Adrenal gland (tissue), 12 donors: ENCODE results near the gene CNTNAP2. TPM values are rescaled to one million over a fixed set of nuclear protein-coding genes. Genes with fewer than 3 reads are reported as not detected.
A peak's percentile ranks its signal among the peaks of the same experiment; 100 is the strongest.

ENCODE experiments used
- DNase-seq, 7 donors: peaks; one replicate each; pipeline ENCODE4 v3.0.0-alpha.2; 2019 to 2020
- H3K27ac ChIP-seq, 5 donors: fragments of 200-600 bp; sonication (generic) in 4 of 5; 1 replicate in 3 of 5; 2 replicates in 2 of 5; pipeline versions ENCODE4 v1.5.1 to v1.8.0; 2016 to 2020; ENCODE audit warnings: mild to moderate bottlenecking in 1 of 5
- H3K27me3 ChIP-seq: fragments of 200-600 bp; 2 replicates; pipeline ENCODE4 v1.8.0; 2021
- H3K36me3 ChIP-seq, 2 donors: fragments of 200-600 bp; replicated peaks in 1 of 2; 1 replicate in 1 of 2; 2 replicates in 1 of 2; pipeline versions ENCODE4 v1.5.1 to v1.8.0; 2018 to 2022
- H3K4me1 ChIP-seq, 2 donors: fragments of 200-600 bp; replicated peaks in 1 of 2; 1 replicate in 1 of 2; 2 replicates in 1 of 2; pipeline versions ENCODE4 v1.5.1 to v1.8.0; 2018 to 2021
- H3K4me3 ChIP-seq, 4 donors: fragments of 200-600 bp; sonication (generic) in 3 of 4; one replicate each; pipeline ENCODE4 v1.5.1; 2016 to 2018
- H3K9me3 ChIP-seq, 3 donors: fragments of 200-600 bp; sonication (generic) in 1 of 3; replicated peaks in 1 of 3; 1 replicate in 2 of 3; 2 replicates in 1 of 3; pipeline versions ENCODE4 v1.5.1 to v1.8.0; 2016 to 2021
- CTCF ChIP-seq, 6 experiments: fragments of 450-650 bp in 4 of 6; fragments of 200-600 bp in 2 of 6; sonication (generic) in 1 of 6; IDR thresholded peaks; 1 replicate in 5 of 6; 2 replicates in 1 of 6; pipeline versions ENCODE4 v1.5.1 to v1.8.0; 2016 to 2021; ENCODE audit warnings: antibody characterized with exemption in 6 of 6, mild to moderate bottlenecking in 2 of 6, moderate library complexity in 1 of 6
- POLR2A ChIP-seq, 2 donors: fragments of 450-650 bp; IDR thresholded peaks; one replicate each; pipeline ENCODE4 v1.6.1; 2017; ENCODE audit warnings: antibody characterized with exemption in 2 of 2, mild to moderate bottlenecking in 2 of 2, moderate library complexity in 1 of 2
- WGBS, 4 donors: extraction: QIAGEN DNeasy Blood & Tissue Kit in 2 of 4; methylation state at CpG; one replicate each; pipeline versions ENCODE4 v1.1.5 to v1.1.7; 2013 to 2017; 5-methylcytosine and 5-hydroxymethylcytosine counted together
- intact Hi-C, 2 donors: fragments of 100-400 bp; cut with DNase I; formaldehyde crosslinking; loops; one replicate each; pipeline versions ENCODE4 v1.14.1 to v1.15.0; 2022 to 2023
- polyA plus RNA-seq, 3 donors: library from polyadenylated mRNA; stranded (reverse); fragments of 200-250 nt in 2 of 3; fragments of 350-450 nt in 1 of 3; fragmentation: Illumina TruSeq in 1 of 3; extraction: RNeasy Lipid Tissue Mini Kit (QIAGEN cat#74804) in 1 of 3; gene quantifications; one replicate each; pipeline ENCODE4 v1.2.3, GENCODE V29; 2013 to 2014
- total RNA-seq, 9 donors: library from RNA; depleted of rRNA in 4 of 9; stranded (reverse); fragments of >200 nt in 4 of 9; fragments of 120-200 nt in 1 of 9; fragmentation: NEBNext Ultra II Directional in 1 of 9; extraction: Animal tissue kit (Norgen Biotek cat#: 25700) in 1 of 9; gene quantifications; one replicate each; pipeline versions ENCODE4 v1.1.0 to v1.2.4, GENCODE V29; 2013 to 2023
- donor health status: healthy with polysubstance abuse.
- donor health status: Bipolar disorder and iron deficiency.
- donor health status: DM: yes; HTN: yes; CAD: no.
- donor health status: DM: no; HTN: no; CAD: no.
- donor health status: DM: no; HTN: no; CAD: no.
- donor health status: DM: yes; HTN: yes; CAD: no.

The CNTNAP2 gene
- total and polyA plus RNA-seq, 12 donors: 0.14 to 6.3 (median 1.8) TPM; not detected in 2

- H3K4me1 ChIP-seq: no peaks in the 10 kb centered on the region
- H3K4me3 ChIP-seq: no peak overlapping the region
- intact Hi-C loops: loop anchor here in 1 of 2 donors (10.0 kb wide), 1 partner anchor 137 kb away; no protein-coding TSS in a partner anchor
- no peaks in the 10 kb centered on the region for H3K27me3 ChIP-seq
- no peak for DNase-seq
- WGBS, 4 donors: 56 to 88% (median 81%) methylated on average over 5 to 6 of the region's 6 CpGs
- H3K36me3 ChIP-seq: no peaks in the 10 kb centered on the region
- TF ChIP-seq POLR2A (IDR thresholded peaks at IDR 0.05) (no peak), CTCF (IDR thresholded peaks at IDR 0.05) (no peak)
- no peaks in the 10 kb centered on the region for H3K9me3 ChIP-seq
- H3K27ac ChIP-seq: no peak overlapping the region
Measured at GRCh38 chr7:148107443-148108127, 1991.0 kb downstream of the CNTNAP2 start.

DNA sequence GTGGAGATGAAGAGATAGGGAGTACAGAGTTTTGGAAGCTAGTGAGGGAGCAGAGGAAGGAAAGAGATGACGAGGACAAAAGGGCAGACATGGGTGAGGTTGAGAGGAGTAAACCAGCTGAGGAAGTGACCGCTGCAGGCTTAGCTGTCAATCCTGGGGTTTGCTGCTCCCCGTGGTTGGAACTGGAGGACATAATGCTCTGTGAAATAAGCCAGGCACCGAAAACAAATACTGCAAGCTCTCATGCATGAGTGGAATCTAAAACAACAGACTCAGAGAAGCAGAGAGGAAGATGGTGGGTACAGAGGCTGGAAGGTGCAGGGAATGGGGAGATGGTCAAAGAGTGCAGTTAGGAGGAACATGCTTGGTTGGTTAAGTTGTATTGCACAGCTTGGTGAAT lies 1991.8 kb downstream of the CNTNAP2 start:
- no peak for DNase-seq
- no peaks in the 10 kb centered on the region for H3K4me1 ChIP-seq
- no peaks in the 10 kb centered on the region for H3K36me3 ChIP-seq
- no peaks in the 10 kb centered on the region for H3K27me3 ChIP-seq
- no peaks in the 10 kb centered on the region for H3K9me3 ChIP-seq
- WGBS, 4 donors: 66 to 74% (median 69%) methylated on average over 4 of the region's 4 CpGs
- intact Hi-C loops: loop anchor here in 1 of 2 donors (10.0 kb wide), 1 partner anchor 136 kb away; no protein-coding TSS in a partner anchor
- TF ChIP-seq CTCF (IDR thresholded peaks at IDR 0.05): no peak
- TF ChIP-seq POLR2A (IDR thresholded peaks at IDR 0.05): no peak
- no peak overlapping the region for H3K27ac ChIP-seq
- H3K4me3 ChIP-seq: no peak overlapping the region

GRCh38 chr7:148110097-148110868 lies 1993.7 kb downstream of the CNTNAP2 start:
- no peaks in the 10 kb centered on the region for H3K4me1 ChIP-seq
- 76 to 82% (median 79%) methylated on average over 9 to 13 of the region's 13 CpGs for WGBS, 4 donors
- TF ChIP-seq CTCF (IDR thresholded peaks at IDR 0.05) (peak in 4 of 6 experiments; percentile 11 to 20 (median 16)), POLR2A (IDR thresholded peaks at IDR 0.05) (no peak)
- H3K27me3 ChIP-seq: no peaks in the 10 kb centered on the region
- peak in 3 of 7 donors; percentile 12 to 22 (median 15) for DNase-seq
- no peak overlapping the region for H3K27ac ChIP-seq
- intact Hi-C loops: no loop called here
- H3K4me3 ChIP-seq: no peak overlapping the region
- H3K9me3 ChIP-seq: no peaks in the 10 kb centered on the region
- no peaks in the 10 kb centered on the region for H3K36me3 ChIP-seq

GRCh38 chr7:148114804-148115203 lies 1998.2 kb downstream of the CNTNAP2 start:
- Histone ChIP-seq H3K4me1 (no peaks in the 10 kb centered on the region), H3K9me3 (no peaks in the 10 kb centered on the region), H3K27ac (no peak overlapping the region), H3K4me3 (no peak overlapping the region), H3K36me3 (no peaks in the 10 kb centered on the region), H3K27me3 (no peaks in the 10 kb centered on the region)
- no peak for DNase-seq
- intact Hi-C loops: no loop called here
- 65 to 82% (median 76%) methylated on average over 3 of the region's 3 CpGs for WGBS, 4 donors
- TF ChIP-seq POLR2A (IDR thresholded peaks at IDR 0.05) (no peak), CTCF (IDR thresholded peaks at IDR 0.05) (no peak)
